Neuron (in vitro differentiated cells): Measurements from ENCODE around the gene SPATA1.

Source experiments
- H2AFZ ChIP-seq: one replicate; pipeline ENCODE4 v1.6.1; 2013; ENCODE audit warnings: low read depth, mild to moderate bottlenecking, inconsistent platforms, low read length, moderate library complexity
- H3K27me3 ChIP-seq: one replicate; pipeline ENCODE4 v1.6.1; 2013; ENCODE audit warnings: low read length; ENCODE audit not compliant: insufficient read depth
- H3K36me3 ChIP-seq: one replicate; pipeline ENCODE4 v1.6.1; 2013; ENCODE audit warnings: low read length; ENCODE audit not compliant: insufficient read depth
- H3K4me1 ChIP-seq: one replicate; pipeline ENCODE4 v1.6.1; 2013; ENCODE audit warnings: low read length; ENCODE audit not compliant: insufficient read depth
- H3K4me3 ChIP-seq: 2 replicates; pipeline ENCODE4 v1.5.1; 2013; ENCODE audit warnings: mild to moderate bottlenecking, low read length, moderate library complexity
- H3K9me3 ChIP-seq: one replicate; pipeline ENCODE4 v1.6.1; 2013; ENCODE audit warnings: low read length

SPATA1 gene

GRCh38 chr1:84506002-84506728 lies at the start of gene SPATA1, which contains the start of gene GNG5:
Gene SPATA1 (plus strand): TSS chr1:84506386. CDS start chr1:84516360, 9,974 bp downstream.
Gene GNG5 (minus strand): TSS chr1:84506581. CDS start chr1:84506091, 490 bp downstream.
- peaks cover 4% of the 10 kb centered on the region for H3K36me3 ChIP-seq
- no peaks in the 10 kb centered on the region for H3K9me3 ChIP-seq
- H3K4me1 ChIP-seq, result peaks cover 32% of the 10 kb centered on the region
- H3K27me3 ChIP-seq, result no peaks in the 10 kb centered on the region
- H2AFZ ChIP-seq, result peak within 1 kb of the TSS; percentile 65
- peak within 1 kb of the TSS; percentile 64 for H3K4me3 ChIP-seq

- H3K4me3 ChIP-seq, result no peak overlapping the region
- no peaks in the 10 kb centered on the region for H3K9me3 ChIP-seq
- H3K27me3 ChIP-seq, result peaks cover 3% of the 10 kb centered on the region
- no peak overlapping the region for H2AFZ ChIP-seq
- no peaks in the 10 kb centered on the region for H3K36me3 ChIP-seq
- no peaks in the 10 kb centered on the region for H3K4me1 ChIP-seq
Measured at GRCh38 chr1:84462118-84462517, 44.1 kb upstream of the SPATA1 start.

GRCh38 chr1:84467298-84467697 lies 38.9 kb upstream of the SPATA1 start:
- Histone ChIP-seq H3K9me3 (no peaks in the 10 kb centered on the region), H3K36me3 (no peaks in the 10 kb centered on the region), H2AFZ (no peak overlapping the region), H3K4me3 (no peak overlapping the region), H3K4me1 (no peaks in the 10 kb centered on the region), H3K27me3 (peaks cover 3% of the 10 kb centered on the region)

- Histone ChIP-seq H3K27me3 (peaks cover 6% of the 10 kb centered on the region), H3K36me3 (peaks cover 1% of the 10 kb centered on the region), H3K4me3 (no peak overlapping the region), H3K9me3 (peaks cover 6% of the 10 kb centered on the region), H3K4me1 (peaks cover 12% of the 10 kb centered on the region), H2AFZ (no peak overlapping the region)
Measured at GRCh38 chr1:84476225-84476624, 30.0 kb upstream of the SPATA1 start.

GRCh38 chr1:84478876-84479868 lies 27.0 kb upstream of the SPATA1 start, which contains the start of gene RPF1:
Gene RPF1 (plus strand): TSS chr1:84479266. CDS start chr1:84479282, 16 bp downstream.
- H3K4me3 ChIP-seq, result peak within 1 kb of the TSS; percentile 88
- H3K27me3 ChIP-seq, result peaks cover 6% of the 10 kb centered on the region
- peaks cover 6% of the 10 kb centered on the region for H3K9me3 ChIP-seq

GRCh38 chr1:84479998-84480397 lies 26.2 kb upstream of the SPATA1 start:
- peaks cover 14% of the 10 kb centered on the region for H3K4me1 ChIP-seq
- peak overlapping the region; percentile 88 for H3K4me3 ChIP-seq
- H3K9me3 ChIP-seq, result peaks cover 6% of the 10 kb centered on the region
- peak overlapping the region; percentile 94 for H2AFZ ChIP-seq
- H3K27me3 ChIP-seq, result peaks cover 4% of the 10 kb centered on the region
- peaks cover 27% of the 10 kb centered on the region for H3K36me3 ChIP-seq

More at GRCh38 chr1:84478876-84479868, 27.0 kb upstream of the SPATA1 start, which contains the start of gene RPF1:
- H3K4me1 ChIP-seq, result peaks cover 14% of the 10 kb centered on the region
- peaks cover 24% of the 10 kb centered on the region for H3K36me3 ChIP-seq
- H2AFZ ChIP-seq, result peak within 1 kb of the TSS; percentile 94

GRCh38 chr1:84480650-84481049 lies 25.5 kb upstream of the SPATA1 start:
- no peak overlapping the region for H2AFZ ChIP-seq
- peak overlapping the region; percentile 88 for H3K4me3 ChIP-seq

GRCh38 chr1:84481317-84481716 lies 24.9 kb upstream of the SPATA1 start:
- Histone ChIP-seq H2AFZ (no peak overlapping the region), H3K36me3 (peaks cover 34% of the 10 kb centered on the region), H3K4me3 (no peak overlapping the region)

More at GRCh38 chr1:84480650-84481049, 25.5 kb upstream of the SPATA1 start:
- Histone ChIP-seq H3K27me3 (peaks cover 4% of the 10 kb centered on the region), H3K4me1 (peaks cover 14% of the 10 kb centered on the region), H3K9me3 (peaks cover 6% of the 10 kb centered on the region), H3K36me3 (peaks cover 33% of the 10 kb centered on the region)

GRCh38 chr1:84488107-84488506 lies 18.1 kb upstream of the SPATA1 start:
- H3K36me3 ChIP-seq, result peaks cover 59% of the 10 kb centered on the region
- no peak overlapping the region for H2AFZ ChIP-seq
- no peaks in the 10 kb centered on the region for H3K27me3 ChIP-seq
- H3K4me1 ChIP-seq, result no peaks in the 10 kb centered on the region
- H3K9me3 ChIP-seq, result no peaks in the 10 kb centered on the region
- no peak overlapping the region for H3K4me3 ChIP-seq

More at GRCh38 chr1:84481317-84481716, 24.9 kb upstream of the SPATA1 start:
- Histone ChIP-seq H3K9me3 (peaks cover 6% of the 10 kb centered on the region), H3K4me1 (peaks cover 14% of the 10 kb centered on the region), H3K27me3 (peaks cover 4% of the 10 kb centered on the region)

- no peaks in the 10 kb centered on the region for H3K9me3 ChIP-seq
- H3K4me3 ChIP-seq, result no peak overlapping the region
- H2AFZ ChIP-seq, result no peak overlapping the region
- H3K36me3 ChIP-seq, result peaks cover 49% of the 10 kb centered on the region
- H3K27me3 ChIP-seq, result no peaks in the 10 kb centered on the region
- H3K4me1 ChIP-seq, result no peaks in the 10 kb centered on the region
Measured at GRCh38 chr1:84489766-84490165, 16.4 kb upstream of the SPATA1 start.

- Histone ChIP-seq H3K27me3 (no peaks in the 10 kb centered on the region), H3K9me3 (no peaks in the 10 kb centered on the region), H3K4me3 (no peak overlapping the region), H3K36me3 (peaks cover 68% of the 10 kb centered on the region), H3K4me1 (no peaks in the 10 kb centered on the region), H2AFZ (no peak overlapping the region)
Measured at GRCh38 chr1:84492726-84493125, 13.5 kb upstream of the SPATA1 start.

GRCh38 chr1:84493747-84494146 lies 12.4 kb upstream of the SPATA1 start:
- peaks cover 77% of the 10 kb centered on the region for H3K36me3 ChIP-seq
- H3K9me3 ChIP-seq, result no peaks in the 10 kb centered on the region
- H3K4me1 ChIP-seq, result no peaks in the 10 kb centered on the region
- H2AFZ ChIP-seq, result no peak overlapping the region
- H3K4me3 ChIP-seq, result no peak overlapping the region
- H3K27me3 ChIP-seq, result no peaks in the 10 kb centered on the region

- Histone ChIP-seq H3K4me1 (peaks cover under 1% of the 10 kb centered on the region), H3K9me3 (no peaks in the 10 kb centered on the region), H3K36me3 (peaks cover 79% of the 10 kb centered on the region), H3K27me3 (no peaks in the 10 kb centered on the region), H3K4me3 (no peak overlapping the region), H2AFZ (no peak overlapping the region)
Measured at GRCh38 chr1:84496498-84496897, 9.7 kb upstream of the SPATA1 start.
